ENCODE measurements around the gene IVL.

Gene IVL, protein sequence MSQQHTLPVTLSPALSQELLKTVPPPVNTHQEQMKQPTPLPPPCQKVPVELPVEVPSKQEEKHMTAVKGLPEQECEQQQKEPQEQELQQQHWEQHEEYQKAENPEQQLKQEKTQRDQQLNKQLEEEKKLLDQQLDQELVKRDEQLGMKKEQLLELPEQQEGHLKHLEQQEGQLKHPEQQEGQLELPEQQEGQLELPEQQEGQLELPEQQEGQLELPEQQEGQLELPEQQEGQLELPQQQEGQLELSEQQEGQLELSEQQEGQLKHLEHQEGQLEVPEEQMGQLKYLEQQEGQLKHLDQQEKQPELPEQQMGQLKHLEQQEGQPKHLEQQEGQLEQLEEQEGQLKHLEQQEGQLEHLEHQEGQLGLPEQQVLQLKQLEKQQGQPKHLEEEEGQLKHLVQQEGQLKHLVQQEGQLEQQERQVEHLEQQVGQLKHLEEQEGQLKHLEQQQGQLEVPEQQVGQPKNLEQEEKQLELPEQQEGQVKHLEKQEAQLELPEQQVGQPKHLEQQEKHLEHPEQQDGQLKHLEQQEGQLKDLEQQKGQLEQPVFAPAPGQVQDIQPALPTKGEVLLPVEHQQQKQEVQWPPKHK

DNA sequence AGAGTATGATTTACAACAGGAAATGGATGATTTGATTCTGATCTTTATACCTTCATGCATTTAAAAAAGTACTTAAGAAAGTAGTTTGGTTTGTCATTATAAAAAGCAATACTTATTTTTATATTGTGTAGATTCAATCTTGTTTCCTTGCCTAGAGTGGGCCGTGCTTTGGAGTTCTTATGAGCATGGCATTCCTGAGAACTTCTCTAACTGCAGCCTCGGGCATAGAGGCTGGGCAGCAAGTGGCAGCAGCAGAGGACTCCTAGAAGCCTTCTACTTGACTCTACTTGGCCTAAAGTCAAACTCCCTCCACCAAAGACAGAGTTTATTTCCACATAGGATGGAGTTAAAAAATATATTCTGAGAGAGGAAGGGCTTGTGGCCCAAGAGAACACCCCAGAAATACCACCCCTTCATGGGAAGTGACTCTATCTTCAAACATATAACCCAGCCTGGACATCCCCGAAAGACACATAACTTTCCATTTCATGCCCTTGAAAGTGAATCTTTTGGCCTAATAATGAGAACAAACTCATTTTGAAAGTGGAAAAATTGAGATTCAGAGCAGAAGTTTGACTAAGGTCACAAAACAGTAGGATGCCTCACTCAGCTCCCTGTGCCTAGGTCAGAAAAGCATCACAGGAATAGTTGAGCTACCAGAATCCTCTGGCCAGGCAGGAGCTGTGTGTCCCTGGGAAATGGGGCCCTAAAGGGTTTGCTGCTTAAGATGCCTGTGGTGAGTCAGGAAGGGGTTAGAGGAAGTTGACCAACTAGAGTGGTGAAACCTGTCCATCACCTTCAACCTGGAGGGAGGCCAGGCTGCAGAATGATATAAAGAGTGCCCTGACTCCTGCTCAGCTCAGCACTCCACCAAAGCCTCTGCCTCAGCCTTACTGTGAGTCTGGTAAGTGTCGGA lies at the start of gene IVL:
Gene IVL, plus strand, starts transcription at position 861 of the 916 bp plus-strand sequence. CDS start 1,252 bp downstream, outside the sequence.
- no peak for DNase-seq

DNA sequence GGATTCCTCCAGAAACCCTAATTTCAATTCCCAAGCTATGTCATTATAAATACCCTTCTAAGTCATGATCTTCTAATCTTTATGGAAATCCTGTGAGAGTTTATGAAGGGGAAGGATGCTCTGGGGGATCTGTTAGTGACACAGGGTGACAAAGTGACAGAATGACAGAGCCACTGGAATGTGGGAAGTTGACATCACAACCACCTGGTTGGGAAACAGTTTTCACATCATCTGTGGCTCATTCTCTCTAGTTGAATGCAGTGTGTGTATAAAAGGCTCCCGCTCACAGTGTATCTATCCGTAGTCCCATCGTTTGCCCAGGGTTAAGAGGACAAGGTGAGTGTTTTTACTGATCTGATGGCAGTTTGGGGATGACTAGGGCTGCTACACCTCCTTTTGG lies 48.6 kb upstream of the IVL start, which contains the start of gene LCE7A:
Gene LCE7A, plus strand, starts transcription at position 301 of the 400 bp plus-strand sequence. CDS start 702 bp downstream, outside the sequence.
- DNase-seq, result no peak

- no peak for DNase-seq
Measured at GRCh38 chr1:152860129-152860528, 48.2 kb upstream of the IVL start.

GRCh38 chr1:152861374-152861773 lies 47.0 kb upstream of the IVL start:
- DNase-seq, result no peak

GRCh38 chr1:152864443-152864842 lies 43.9 kb upstream of the IVL start:
- no peak for DNase-seq

DNA sequence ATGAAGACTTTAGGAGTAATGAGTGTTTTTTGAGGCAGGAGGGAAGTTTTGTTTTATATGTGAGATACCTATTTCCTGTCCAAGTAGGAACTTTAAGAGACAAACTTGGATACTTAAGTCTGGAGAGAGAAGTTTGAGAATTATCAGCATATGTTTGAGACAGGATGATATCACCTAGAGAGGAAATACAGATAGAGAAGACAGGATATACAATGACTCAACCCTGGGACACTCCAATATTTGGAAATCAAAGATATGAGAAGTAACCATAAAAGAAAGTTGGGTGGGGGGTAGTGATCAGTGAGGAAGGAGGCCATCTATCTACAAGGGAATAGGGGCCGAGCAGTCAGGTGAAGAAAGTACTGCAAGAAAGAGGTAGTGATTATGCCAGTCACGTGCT lies 42.0 kb upstream of the IVL start:
- no peak for DNase-seq

DNA sequence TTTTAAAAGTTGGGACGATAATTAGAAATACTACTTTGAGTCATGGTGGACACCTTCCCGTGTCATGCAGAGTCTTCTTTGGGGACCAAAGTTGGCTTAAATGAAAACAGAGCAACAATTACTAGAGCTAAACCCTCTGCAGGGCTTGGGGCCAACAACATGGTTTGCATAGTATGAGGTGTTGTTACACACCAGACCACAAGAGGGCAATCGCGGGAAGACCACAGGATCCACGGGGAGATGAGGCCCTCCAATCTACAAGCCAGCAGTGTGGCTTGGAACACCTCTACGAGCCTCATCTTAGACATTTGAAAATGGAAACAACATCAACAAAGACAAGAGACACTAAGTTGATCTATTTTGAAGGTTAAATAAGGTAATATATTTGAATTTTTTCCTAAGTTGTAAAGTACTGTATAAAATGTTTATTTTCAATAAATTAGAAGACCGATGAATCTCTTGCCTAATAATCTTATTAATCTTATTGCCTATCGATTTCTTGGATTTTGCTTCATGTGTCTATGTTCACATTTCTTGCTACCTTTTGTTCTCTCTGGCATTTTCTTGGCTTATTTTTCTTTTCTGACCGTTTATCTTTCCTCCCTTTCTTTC lies 38.4 kb upstream of the IVL start:
- no peak for DNase-seq

GRCh38 chr1:152870831-152871730 lies 37.3 kb upstream of the IVL start:
- DNase-seq, result no peak

GRCh38 chr1:152871731-152872126 lies 36.6 kb upstream of the IVL start:
- no peak for DNase-seq

- DNase-seq, result no peak
Measured at GRCh38 chr1:152873495-152873894, 34.9 kb upstream of the IVL start.

- no peak for DNase-seq
Measured at GRCh38 chr1:152876827-152877226, 31.5 kb upstream of the IVL start.

DNA sequence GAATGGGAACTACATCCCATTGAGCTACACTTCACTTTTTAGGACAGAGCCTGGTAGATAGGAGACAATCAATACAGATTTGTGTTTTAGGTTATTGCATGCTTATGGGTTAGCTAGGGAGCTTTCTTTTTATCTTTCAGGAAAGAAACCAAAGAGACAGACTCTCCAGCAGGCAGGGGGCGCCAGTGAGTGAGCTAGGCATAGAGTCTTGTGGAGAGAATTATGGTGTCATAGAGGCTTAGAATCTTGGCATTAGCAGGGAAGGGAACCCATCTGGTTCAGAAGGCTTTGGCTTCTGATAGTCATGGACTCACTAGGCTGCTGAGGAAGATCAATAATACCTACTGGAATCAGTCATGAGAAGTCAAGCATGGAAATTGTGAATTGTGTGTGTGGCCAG lies 30.3 kb upstream of the IVL start, which contains the start of gene SMCP:
Gene SMCP, plus strand, starts transcription at position 281 of the 400 bp plus-strand sequence. CDS start 6,101 bp downstream, outside the sequence.
- DNase-seq, result no peak

GRCh38 chr1:152879559-152880198 lies 28.7 kb upstream of the IVL start:
- DNase-seq, result no peak

- no peak for DNase-seq
Measured at GRCh38 chr1:152880316-152880715, 28.0 kb upstream of the IVL start.

GRCh38 chr1:152880907-152881306 lies 27.4 kb upstream of the IVL start:
- DNase-seq, result no peak

- DNase-seq, result no peak
Measured at GRCh38 chr1:152884085-152884484, 24.3 kb upstream of the IVL start.

DNA sequence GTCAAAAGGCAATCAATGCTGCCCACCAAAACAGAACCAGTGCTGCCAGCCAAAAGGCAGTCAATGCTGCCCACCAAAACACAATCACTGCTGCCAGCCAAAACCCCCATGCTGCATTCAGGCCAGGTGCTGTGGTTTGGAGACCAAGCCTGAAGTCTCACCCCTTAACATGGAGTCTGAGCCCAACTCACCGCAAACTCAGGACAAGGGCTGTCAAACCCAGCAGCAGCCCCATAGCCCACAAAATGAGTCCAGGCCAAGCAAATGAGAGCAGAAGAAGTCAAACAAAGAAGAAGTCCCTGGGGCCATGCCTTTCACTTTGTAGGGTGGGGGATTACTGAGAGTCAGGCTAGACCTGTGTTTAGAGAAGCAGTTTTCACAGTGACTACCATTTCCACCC lies 23.8 kb upstream of the IVL start:
- no peak for DNase-seq

- DNase-seq, result no peak
Measured at GRCh38 chr1:152884966-152885624, 23.3 kb upstream of the IVL start.

GRCh38 chr1:152886085-152886484 lies 22.3 kb upstream of the IVL start:
- no peak for DNase-seq

- no peak for DNase-seq
Measured at GRCh38 chr1:152886758-152887409, 21.5 kb upstream of the IVL start.

Measured in CD4-positive, alpha-beta T cell treated with Interleukin-15 for 1 hour (primary cell).